HG02884 (cell line): Measurements from ENCODE around the gene AGAP3.

Experiments
- ATAC-seq: cut with Tn5 transposase; IDR thresholded peaks from one replicate; pipeline ENCODE4 v1.9.1; 2021; ENCODE audit warnings: mild to moderate bottlenecking, moderate library complexity; ENCODE audit not compliant: unreplicated experiment

AGAP3 gene

DNA sequence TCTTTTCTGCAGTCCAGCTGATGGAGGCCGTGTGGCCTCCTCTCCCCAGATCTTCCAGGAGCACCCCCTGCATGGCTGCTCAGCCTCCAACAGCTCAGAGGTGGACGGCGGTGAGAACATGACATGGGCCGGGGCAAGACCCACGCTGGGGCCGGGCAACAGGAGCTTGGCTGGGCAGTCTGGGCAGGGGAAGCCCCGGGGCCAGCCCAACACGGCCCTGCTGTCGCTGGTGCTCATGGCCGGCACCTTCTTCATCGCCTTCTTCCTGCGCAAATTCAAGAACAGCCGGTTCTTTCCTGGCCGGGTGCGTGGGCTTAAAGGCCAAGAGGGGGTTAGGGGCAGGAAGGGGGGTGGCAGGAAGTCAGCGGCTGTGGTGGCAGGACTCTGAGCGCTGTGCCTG lies 12.3 kb upstream of the AGAP3 start:
- no peak for ATAC-seq

DNA sequence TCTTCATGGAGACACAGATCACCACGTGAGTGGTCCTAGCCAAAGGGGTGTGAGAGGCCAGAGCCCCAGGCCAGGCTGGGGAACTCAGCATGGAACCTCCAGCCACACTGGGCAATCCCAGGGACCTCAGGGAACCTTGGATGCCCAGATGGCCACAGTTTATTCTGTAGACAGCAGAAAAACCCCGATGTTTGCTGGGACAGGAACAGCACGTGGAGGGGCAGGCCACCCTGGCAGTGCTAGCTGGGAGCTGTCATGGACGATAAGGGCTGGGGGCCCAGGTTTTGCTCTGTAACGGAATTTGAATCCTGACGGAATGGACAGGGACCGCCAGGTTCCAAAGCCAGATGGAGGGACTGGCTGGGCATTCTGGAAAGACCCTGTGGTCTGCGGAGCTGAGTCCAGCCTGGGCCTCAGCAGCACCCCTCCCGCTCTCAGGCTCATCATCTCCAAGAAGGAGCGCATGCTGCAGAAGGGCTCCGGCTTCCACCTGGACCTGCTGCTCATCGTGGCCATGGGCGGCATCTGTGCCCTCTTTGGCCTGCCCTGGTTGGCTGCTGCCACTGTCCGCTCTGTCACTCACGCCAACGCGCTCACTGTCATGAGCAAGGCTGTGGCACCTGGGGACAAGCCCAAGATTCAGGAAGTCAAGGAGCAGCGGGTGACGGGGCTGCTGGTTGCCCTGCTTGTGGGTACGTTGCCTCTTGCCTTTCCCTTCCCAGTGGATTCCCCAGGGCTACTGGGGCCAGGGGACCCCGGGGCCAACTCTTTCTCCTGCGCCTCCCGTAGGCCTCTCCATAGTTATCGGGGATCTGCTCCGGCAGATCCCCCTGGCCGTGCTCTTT lies 11.2 kb upstream of the AGAP3 start:
- no peak for ATAC-seq

DNA sequence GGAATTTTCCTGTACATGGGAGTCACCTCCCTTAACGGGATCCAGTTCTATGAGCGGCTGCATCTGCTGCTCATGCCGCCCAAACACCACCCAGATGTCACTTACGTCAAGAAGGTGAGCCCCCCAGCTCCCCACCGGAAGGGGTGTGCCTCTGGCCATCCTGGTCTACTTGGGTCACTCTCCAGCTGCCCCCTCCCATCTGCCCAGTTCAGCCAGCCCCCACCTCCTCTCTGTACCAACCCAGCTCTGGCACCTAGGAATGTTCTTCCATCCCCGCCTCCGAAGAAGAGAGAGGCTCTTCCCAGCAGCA lies 10.7 kb upstream of the AGAP3 start:
- no peak for ATAC-seq

DNA sequence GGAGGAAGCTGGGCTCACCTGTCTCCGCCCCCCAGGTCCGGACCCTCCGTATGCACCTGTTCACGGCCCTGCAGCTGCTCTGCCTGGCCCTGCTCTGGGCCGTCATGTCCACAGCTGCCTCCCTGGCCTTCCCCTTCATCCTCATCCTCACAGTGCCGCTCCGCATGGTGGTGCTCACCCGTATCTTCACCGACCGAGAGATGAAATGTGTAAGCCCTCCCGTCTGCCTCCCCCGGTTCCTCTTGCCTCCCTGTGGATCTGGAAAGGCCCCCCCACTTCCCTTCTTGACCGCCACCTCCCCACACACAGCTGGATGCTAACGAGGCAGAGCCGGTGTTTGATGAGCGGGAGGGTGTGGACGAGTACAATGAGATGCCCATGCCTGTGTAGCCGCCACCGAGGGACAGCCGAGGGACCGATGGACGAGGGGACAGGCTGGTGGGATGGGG lies 10.3 kb upstream of the AGAP3 start:
- ATAC-seq = no peak

DNA sequence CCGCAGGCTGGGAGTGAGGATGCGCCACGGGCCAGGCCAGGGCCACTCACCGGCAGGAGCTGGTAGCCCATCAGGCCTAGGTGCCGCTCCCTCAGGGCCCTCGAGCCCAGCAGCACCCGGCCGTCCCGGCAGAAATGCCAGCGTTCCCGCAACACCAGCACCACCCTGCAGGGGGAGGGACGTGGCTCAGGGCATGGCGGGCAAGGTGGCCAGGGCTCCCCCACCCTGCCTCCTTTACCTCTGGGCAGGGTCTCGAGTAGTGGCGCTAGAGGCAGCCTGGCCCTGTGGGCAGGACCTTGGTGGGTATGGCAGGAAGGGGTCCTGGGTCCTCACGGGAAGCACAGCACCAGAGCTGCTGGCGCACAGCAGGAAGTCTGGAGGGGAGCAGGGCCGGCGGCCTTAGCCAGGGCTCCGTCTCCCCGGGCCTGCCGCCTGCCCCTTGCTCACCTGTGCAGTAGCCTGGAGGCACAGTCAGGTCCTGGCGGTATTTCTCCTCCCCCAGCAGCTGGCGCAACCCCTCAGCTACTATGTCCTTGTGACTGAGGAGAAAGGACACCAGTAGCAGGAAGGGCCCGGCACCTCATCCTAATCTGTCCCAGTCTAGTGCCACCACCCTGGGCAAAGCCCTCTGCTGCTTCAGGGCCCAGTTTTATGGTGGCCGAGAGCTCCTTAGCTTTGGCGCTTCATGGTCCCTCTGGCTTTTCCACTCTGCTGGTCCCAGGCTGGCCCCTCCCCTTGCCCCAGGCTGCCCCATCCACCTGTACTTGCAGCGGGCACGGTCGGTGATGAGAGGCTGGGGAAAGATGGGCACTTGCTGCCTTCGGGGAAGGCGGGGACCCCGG lies 9.2 kb upstream of the AGAP3 start:
- no peak for ATAC-seq

DNA sequence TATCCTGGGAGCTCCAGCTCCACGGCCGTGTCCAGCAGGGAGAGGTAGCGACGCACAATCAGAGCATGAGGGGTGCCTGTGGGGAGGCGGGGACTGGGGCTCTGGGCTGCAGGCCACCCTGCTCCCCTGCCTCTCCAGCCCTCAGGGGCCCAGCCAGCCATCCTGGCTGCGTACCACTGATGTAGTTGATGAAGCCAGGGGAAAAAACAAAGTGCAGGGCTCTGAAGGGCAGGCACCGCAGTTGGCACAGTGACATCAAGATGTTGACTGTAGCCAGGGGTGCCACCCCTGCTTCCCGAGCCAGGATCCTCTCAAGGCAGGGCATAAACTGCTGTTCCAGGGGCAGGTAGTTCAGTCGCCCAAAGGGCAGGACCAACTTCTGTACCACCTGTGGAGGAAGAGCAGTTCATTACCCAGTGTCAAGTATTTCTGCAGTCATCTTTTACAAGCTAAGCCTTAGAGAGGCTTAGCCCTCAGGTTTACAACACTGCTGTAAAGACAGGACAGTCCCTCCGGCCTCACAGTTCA lies 8.5 kb upstream of the AGAP3 start:
- no peak for ATAC-seq

DNA sequence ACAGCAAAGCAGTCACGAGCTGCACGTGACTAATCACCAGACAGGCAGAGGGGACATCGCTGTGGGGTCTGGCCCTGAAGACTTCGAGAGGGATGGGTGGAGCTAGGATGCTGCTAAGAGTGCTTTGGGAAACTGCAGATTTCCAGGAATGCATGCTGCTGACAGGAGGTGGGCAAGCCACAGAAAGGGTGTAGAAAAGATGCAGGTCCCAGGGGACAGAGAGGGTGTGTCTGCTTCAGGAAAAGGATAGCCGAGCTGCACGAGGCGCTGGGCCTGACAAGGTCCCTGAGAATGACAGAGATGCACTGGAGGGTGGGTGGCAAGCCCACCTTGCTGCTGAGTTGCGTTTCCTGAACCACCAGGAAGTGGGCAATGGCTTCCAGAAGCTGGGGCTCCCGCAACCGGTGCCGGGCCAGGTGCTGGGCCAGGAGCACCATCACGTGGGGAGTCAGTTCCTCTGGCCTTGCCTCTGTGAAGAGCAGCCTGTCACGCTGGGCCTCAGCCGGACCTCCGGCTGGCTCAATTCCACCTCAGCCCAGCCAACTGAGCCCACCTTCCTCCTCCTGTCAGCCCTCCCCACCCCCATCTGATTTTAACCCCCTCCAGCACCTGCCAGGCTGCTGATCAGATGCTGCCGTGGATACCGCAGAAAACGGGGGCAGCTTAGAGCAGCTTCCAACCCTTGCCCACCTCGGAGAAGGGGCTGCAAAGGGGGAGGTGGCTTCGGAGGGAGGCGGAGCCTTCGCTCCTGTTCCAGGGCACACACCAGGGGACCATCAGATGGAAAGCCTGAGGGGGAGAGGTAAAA lies 7.8 kb upstream of the AGAP3 start:
- no peak for ATAC-seq

DNA sequence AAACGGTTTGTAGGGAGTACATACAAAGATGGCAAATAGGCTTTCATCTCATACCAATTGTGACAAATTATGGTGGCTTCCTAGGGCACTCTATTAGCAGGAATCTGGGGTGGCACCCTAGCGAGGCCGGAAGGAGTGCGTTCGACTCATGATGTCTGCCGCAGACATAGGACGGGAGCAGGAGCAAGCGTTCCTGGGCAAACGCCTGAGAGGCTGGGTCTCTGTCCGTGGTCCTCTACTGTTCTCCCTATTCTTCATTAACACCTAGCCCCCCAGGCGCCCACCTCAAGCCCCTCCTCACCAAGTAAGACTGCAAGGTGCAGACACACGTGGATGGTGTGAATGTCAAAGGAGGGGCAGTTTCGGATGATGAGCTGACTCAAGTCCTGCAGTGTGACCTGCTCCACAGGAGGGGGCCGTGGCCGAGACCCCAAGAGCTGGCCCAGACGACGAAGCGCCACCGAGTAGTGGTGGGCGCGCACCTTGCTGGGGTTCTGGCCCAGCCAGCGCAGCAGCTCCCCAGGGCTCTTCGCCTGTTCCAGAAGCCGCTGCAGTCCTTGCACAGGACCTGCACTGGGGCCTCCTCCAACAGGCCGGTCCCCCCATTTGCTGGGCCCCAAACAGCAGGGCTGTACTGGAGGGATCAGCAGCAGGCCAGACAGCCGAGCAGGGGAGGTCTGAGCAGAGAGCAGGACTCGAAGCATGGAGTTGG lies 6.9 kb upstream of the AGAP3 start:
- ATAC-seq = no peak

DNA sequence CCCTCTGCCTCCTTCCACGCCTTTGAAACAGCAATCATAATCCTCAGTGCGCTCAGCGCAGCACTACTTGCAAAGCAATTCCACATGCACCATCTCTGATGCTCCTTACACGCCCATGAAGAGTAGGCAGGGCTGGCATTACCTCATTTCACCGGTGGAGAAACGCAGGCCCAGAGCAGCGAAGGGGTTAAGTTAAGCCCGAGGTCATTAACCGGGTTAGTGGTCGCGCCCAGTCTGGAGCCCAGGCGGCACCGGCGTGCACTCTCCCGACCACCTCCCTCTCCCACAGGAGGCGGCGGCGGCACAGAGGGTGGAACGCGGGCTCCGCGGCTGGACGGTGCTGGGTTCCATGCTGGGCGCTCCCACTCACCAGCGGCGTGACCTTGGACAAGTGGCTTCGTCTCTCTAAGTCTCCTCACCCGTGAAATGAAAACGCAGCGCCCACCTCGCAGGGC lies 6.2 kb upstream of the AGAP3 start:
- no peak for ATAC-seq

DNA sequence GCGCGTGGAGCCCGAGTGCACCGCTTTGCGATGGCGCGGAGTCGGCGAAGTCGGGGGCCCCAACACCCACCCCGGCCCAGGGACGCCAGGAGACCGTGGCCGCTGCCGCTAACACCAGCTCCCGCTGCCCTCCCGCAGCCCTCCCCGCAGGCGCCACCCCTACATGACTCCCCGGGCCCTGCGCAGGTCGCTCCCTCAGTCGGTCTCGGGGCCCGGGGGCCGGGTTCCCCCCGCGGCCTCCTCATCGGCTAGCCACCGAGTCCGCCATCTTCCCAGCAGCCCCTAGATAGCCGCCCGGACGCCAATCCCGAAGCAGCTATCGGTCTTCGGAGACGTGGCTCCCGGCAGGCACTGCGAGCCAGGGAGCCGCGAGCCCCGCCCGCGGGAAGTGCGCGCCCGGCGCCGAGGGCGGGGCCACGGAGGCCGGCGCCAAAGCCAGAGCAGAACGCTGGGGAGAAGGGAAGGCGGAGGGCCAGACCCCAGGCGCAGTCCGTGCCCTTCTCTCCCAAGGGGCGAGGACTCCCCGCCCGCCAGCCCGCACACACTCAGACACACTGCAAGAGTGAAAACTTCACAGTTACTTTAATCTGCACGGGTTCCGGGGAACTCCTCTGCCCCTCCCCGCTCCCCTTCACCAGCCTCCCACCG lies 5.6 kb upstream of the AGAP3 start, which contains the start of gene FASTK:
Gene FASTK, minus strand, starts transcription at position 288 of the 648 bp plus-strand sequence. Its CDS starts 43 bp downstream, at position 245.
- peak; percentile 61 for ATAC-seq

DNA sequence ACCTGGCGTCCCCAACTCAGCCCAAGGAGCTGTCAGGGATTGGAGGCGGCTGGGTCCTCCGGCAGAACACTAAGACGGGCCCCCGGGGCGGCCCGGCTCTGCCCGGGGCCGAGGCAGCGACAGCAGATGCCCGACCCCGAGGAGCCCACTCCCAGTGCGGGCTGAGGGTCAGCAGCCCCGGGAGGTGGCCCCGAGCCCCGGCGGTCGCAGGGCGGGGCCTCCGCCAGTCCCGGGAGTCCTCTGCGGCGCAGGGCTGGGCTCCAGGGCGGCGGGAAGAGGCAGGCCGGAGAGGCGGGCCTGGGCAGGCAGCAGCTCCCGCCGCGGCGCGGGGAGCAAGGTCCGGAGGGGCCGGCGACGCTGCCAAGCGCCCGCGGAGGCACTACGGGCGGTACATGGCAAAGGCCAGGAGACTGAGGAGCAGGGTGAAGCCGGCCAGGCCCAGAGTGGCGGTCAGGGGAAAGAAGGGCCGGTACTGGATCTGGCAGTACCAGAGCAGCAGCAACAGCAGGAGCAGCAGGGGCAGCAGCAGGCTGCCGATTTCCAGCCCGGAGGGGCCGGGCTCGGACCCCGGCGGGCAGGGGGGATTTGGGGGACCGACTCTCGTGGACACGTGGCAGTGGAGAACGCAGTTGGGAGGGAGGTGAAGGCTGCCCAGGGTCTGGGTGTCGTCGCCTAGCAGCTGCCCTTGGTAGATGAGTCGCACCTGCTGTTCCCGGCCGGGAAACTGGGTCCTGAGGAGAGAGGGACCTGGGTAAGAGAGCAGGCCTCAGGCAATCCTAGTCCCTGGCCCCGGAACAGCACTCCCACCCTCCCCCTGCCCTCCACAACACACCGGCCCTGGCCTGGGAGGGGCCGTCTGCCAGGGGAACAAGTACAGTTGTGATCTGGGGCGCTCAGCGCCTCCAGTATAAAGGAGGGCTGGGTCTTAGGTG lies 4.8 kb upstream of the AGAP3 start:
- ATAC-seq = no peak

DNA sequence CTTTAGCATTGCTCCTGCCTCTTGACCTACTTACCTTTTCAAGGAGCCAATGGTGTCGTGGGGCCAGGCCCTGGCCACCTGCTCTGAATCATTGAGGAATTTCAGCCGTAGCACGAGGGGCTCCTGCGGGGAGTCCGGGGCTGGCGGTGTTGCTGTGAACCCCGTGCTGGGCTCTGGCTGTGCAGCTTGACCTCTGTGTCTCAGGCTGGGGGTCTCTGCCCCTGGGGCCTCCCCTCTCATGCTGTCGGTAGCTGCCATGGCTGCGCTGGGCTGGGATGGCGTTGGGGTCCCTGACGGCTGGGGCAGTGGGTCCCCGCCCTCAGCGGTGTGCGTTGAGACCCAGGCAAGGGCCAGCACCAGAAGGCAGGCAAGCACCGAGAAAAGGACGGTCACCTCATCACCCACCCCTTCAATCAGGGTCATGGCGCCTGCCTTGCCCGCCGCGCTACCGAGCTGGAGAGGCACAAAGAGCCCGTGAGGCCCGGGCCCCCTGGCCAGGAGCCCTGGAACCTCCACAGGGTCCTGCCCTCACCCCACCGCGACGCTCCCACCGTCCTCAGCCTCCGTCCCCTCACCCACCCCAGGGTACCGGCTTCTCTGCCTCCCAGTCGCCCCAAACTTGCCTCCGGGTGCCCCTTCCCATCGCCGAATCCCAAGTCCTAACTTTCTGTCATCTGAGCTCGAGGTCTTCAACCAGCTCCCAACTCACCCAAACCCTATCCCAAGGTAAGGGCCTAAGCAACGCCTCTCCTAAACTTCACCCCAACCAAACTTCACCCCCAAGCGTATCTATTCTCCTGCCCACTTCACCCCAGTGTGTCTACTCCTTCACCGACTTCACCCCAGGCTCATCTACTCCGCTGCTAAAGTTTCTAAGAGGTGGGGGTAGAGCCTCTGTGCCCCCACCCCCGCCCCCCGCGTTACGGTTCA lies 3.9 kb upstream of the AGAP3 start:
- ATAC-seq = no peak

DNA sequence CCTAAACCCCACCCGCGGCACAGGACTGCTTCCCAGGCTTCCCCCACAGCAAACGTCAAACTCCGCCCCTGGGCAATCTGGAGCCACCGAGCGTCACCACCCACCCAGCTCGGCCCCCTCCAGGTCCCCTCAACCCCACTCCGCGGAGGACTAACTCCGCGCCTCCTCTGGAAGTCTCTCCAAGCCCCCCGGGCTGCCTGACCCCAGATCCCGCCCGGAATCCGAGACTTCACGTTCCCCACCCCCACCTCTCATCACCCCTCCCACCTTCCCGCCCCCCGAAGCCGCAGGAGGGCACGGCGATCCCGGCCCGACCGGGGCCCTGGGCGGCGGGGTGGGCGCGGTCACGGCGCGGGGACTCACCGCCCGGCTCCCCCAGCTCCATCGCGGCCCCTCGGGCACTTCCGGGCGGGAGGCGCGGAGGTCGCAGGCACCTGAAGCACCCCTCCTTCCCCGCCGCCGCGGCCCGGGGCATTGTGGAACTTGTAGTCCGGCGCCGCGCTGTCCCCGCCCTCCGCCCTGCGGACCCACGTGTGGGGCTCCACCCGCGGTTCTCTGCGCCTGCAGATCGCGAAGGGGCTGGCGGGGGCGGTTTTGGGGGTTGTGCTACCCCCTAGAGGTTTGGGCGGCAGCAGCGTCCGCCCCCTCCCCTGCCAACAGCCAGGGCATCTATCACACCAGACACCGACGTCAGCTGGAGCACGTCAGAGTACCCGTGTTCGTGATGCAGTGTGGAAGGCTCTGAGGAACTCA lies 3.0 kb upstream of the AGAP3 start, which contains the start of gene TMUB1:
Gene TMUB1, minus strand, starts transcription at position 423 of the 753 bp plus-strand sequence. CDS start 930 bp downstream, outside the sequence.
- peak; percentile 45 for ATAC-seq

DNA sequence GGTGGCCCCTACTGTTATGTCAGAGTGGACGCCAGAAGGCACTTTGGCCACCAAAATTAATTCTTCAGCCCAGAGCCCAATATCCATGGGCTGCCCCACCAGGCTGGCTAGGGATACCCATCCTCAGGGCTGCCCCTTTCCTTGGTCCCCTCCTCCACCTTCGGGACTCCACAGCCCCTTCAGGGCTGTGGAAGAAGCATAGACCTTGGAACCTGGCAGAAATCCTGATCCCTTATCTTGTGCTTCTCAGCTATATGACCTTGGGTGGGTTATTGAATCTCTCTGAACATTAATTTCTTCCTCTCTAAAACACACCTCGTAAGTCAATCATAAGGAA lies 2.5 kb upstream of the AGAP3 start:
- ATAC-seq = no peak

DNA sequence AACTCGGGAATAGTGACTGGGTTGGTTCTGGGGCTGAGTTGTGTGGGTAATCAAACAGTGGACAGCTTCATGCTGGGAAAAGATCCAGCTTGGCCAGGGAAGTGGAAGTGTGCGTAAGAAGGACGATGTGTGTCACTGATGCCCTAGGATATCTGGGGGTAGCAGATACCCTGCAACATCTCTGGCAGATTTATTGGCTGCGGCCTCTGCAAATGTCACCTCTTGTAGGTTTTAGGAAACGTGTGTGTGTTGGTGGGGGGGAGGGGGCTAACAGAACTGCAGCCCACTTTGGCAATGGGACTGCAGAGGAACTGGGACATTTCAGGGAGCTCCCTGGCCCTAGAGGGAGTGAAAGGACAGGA lies 965 bp upstream of the AGAP3 start:
- ATAC-seq = no peak

DNA sequence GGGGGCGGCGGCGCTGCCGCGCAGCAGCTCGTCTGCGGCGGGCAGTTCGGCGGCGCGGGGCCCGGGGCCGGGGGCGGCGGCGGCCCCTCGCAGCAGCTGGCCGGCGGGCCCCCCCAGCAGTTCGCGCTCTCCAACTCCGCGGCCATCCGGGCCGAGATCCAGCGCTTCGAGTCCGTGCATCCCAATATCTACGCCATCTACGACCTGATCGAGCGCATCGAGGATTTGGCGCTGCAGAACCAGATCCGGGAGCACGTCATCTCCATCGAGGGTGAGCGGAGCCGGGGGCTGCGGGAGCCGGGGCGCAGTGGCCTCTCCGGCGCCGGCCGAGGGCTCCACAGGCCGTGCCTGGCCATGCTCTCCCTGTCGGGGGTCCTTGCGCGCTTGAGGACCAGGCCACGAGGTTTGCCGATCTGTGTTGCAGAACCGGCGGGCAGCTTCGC lies 548 bp downstream of the AGAP3 start:
- ATAC-seq = no peak
